NCI-H1930 (cell line): ENCODE data around the gene BRS3.
A peak's percentile ranks its signal among the peaks of the same experiment; 100 is the strongest.

Source experiments
- DNase-seq, 2 experiments: peaks; one replicate each; lab custom pipeline; 2025; lab: John Stamatoyannopoulos, UW

The BRS3 gene

GRCh38 chrX:136495043-136495442 is 7.3 kb downstream of the BRS3 start:
- DNase-seq = no peak

- DNase-seq = no peak
These were observed 8.5 kb downstream of the BRS3 start for GRCh38 chrX:136496186-136496763.

- peak; percentile 78 to 93 for DNase-seq
These were observed 9.2 kb downstream of the BRS3 start for GRCh38 chrX:136496764-136497555.

- no peak for DNase-seq
These were observed 9.9 kb downstream of the BRS3 start, which contains the start of gene HTATSF1 for GRCh38 chrX:136497556-136498052. Gene HTATSF1, plus strand, starts transcription at chrX:136497592. Its CDS starts 93 bp downstream, at chrX:136497685.

- DNase-seq = no peak
These were observed 31.3 kb downstream of the BRS3 start for GRCh38 chrX:136519069-136519468.

GRCh38 chrX:136523770-136524169 is 36.0 kb downstream of the BRS3 start:
- no peak for DNase-seq

- no peak for DNase-seq
These were observed 38.2 kb downstream of the BRS3 start for GRCh38 chrX:136525738-136526606.

- no peak for DNase-seq
These were observed 41.0 kb downstream of the BRS3 start for GRCh38 chrX:136528645-136529315.

GRCh38 chrX:136529795-136530194 is 42.0 kb downstream of the BRS3 start:
- no peak for DNase-seq

- no peak for DNase-seq
These were observed 44.2 kb downstream of the BRS3 start, which contains the start of gene VGLL1 for GRCh38 chrX:136531951-136532350. Gene VGLL1, plus strand, starts transcription at chrX:136532215. Its CDS starts 3,806 bp downstream, at chrX:136536021.

GRCh38 chrX:136534131-136534530 is 46.4 kb downstream of the BRS3 start:
- DNase-seq = no peak

GRCh38 chrX:136538811-136539210 is 51.1 kb downstream of the BRS3 start:
- no peak for DNase-seq

- DNase-seq = no peak
These were observed 52.5 kb downstream of the BRS3 start for GRCh38 chrX:136540226-136540625.

GRCh38 chrX:136541294-136541693 is 53.5 kb downstream of the BRS3 start:
- DNase-seq = no peak

- no peak for DNase-seq
These were observed 54.5 kb downstream of the BRS3 start for GRCh38 chrX:136542281-136542680.
